K562 (cell line): ENCODE data around the gene RALGAPA2. TPM values are rescaled to one million over a fixed set of nuclear protein-coding genes. Genes with fewer than 3 reads are reported as not detected.

Source experiments
- ATAC-seq: fragments of 200-7000 bp; cut with Tn5 transposase; 3 replicates; pipeline ENCODE4 v1.9.1; 2020; ENCODE audit warnings: moderate library complexity
- BruUV-seq: library from RNA; stranded (reverse); fragments of 400-500 nt; replicated peaks from 2 replicates; lab custom pipeline; 2021; lab: Mats Ljungman, UMichigan
- CTCF ChIA-PET: fragments of 300-600 bp; formaldehyde crosslinking; extraction: SDS; loops from one replicate; lab custom pipeline; 2021; ENCODE audit warnings: low intra/inter-chr PET ratio; lab: Yijun Ruan, JAX
- POLR2A ChIA-PET: fragments of 300-600, 350-650 bp; sonication (Branson Sonifier 250); formaldehyde crosslinking; extraction: SDS; loops from one replicate; lab custom pipeline; 2021; ENCODE audit warnings: antibody characterized with exemption, inconsistent platforms; lab: Yijun Ruan, JAX
- DNase-seq, 4 experiments: peaks; one replicate each; pipeline versions ENCODE4 v3.0.0 to v3.0.0-alpha.2; 2011 to 2018; ENCODE audit warnings: low spot score in 3 of 4, mixed read lengths in 3 of 4; ENCODE audit errors: extremely low read depth in 1 of 4
- FAIRE-seq: peaks from 2 replicates; lab custom pipeline; 2011; peaks lifted over from hg19 to GRCh38; lab: Jason Lieb, UNC
- H2AFZ ChIP-seq: 2 replicates; pipeline ENCODE4 v1.6.0; 2011; ENCODE audit warnings: low read depth, low read length, control low read depth, inconsistent platforms
- H3K27ac ChIP-seq: fragments of 200-600 bp; 3 replicates; pipeline ENCODE4 v1.8.0; 2011; ENCODE audit warnings: low read depth, mild to moderate bottlenecking, control low read depth, inconsistent platforms, low read length, moderate library complexity, mixed read lengths; ENCODE audit errors: extremely low read depth
- H3K27me3 ChIP-seq, 2 experiments: fragments of 300-600 bp in 1 of 2; 2 replicates in 1 of 2; 3 replicates in 1 of 2; pipeline versions ENCODE4 v1.6.0 to v1.8.0; 2011; ENCODE audit warnings: inconsistent platforms in 2 of 2, low read length in 2 of 2, mild to moderate bottlenecking in 1 of 2, mixed read lengths in 1 of 2, moderate library complexity in 1 of 2; ENCODE audit not compliant: control insufficient read depth in 2 of 2, insufficient read depth in 2 of 2
- H3K36me3 ChIP-seq: fragments of 300-600 bp; 3 replicates; pipeline ENCODE4 v1.8.0; 2011; ENCODE audit warnings: mild to moderate bottlenecking, low read length, inconsistent platforms; ENCODE audit not compliant: control insufficient read depth, insufficient read depth
- H3K4me1 ChIP-seq, 2 experiments: fragments of 200-600 bp in 1 of 2; replicated peaks in 1 of 2; 2 replicates in 1 of 2; 3 replicates in 1 of 2; pipeline versions ENCODE4 v1.5.1 to v1.8.0; 2011; ENCODE audit warnings: inconsistent platforms in 2 of 2, low read length in 2 of 2, mild to moderate bottlenecking in 1 of 2, mixed read lengths in 1 of 2, moderate library complexity in 1 of 2; ENCODE audit not compliant: control insufficient read depth in 2 of 2, insufficient read depth in 2 of 2
- H3K4me2 ChIP-seq: 2 replicates; pipeline ENCODE4 v1.6.1; 2011; ENCODE audit warnings: low read length, control low read depth, inconsistent platforms, mixed read lengths; ENCODE audit not compliant: insufficient read depth
- H3K4me3 ChIP-seq: fragments of 200-600 bp; sonication (generic), shearing (Covaris generic); 2 replicates; pipeline ENCODE4 v1.5.1; 2016; ENCODE audit warnings: control low read depth, inconsistent platforms
- H3K79me2 ChIP-seq: fragments of 200-600 bp; 3 replicates; pipeline ENCODE4 v1.8.0; 2011; ENCODE audit warnings: low read length, inconsistent platforms; ENCODE audit not compliant: control insufficient read depth, insufficient read depth
- H3K9ac ChIP-seq, 2 experiments: 2 replicates each; pipeline versions ENCODE4 v1.6.0 to v1.6.1; 2011; ENCODE audit warnings: low read depth in 2 of 2, low read length in 2 of 2, control low read depth in 1 of 2, inconsistent platforms in 1 of 2, mild to moderate bottlenecking in 1 of 2, mixed read lengths in 1 of 2; ENCODE audit not compliant: insufficient read depth in 1 of 2
- H3K9me1 ChIP-seq: one replicate; pipeline ENCODE4 v1.6.0; 2011; ENCODE audit warnings: inconsistent platforms, mild to moderate bottlenecking, low read length, moderate library complexity; ENCODE audit not compliant: control insufficient read depth, insufficient read depth
- H3K9me3 ChIP-seq: replicated peaks from 2 replicates; pipeline ENCODE4 v1.5.1; 2011; ENCODE audit warnings: low read depth, low read length, inconsistent platforms; ENCODE audit not compliant: control insufficient read depth, insufficient read depth
- H4K20me1 ChIP-seq: replicated peaks from 2 replicates; pipeline ENCODE4 v1.6.1; 2011; ENCODE audit warnings: low read length, inconsistent platforms, mixed read lengths; ENCODE audit not compliant: control insufficient read depth, insufficient read depth
- ILK ChIP-seq: fragments of 450-650 bp; IDR thresholded peaks from 2 replicates; pipeline ENCODE4 v1.6.1; 2016; ENCODE audit warnings: missing genetic modification characterization, low read depth, mild to moderate bottlenecking, missing compliant biosample characterization, moderate library complexity, borderline replicate concordance
- RB1 ChIP-seq: fragments of 450-650 bp; IDR thresholded peaks from 2 replicates; pipeline ENCODE4 v1.6.1; 2017; ENCODE audit warnings: low read depth, mild to moderate bottlenecking
- ZKSCAN8 ChIP-seq: fragments of 200-800 bp; sonication (Bioruptor generic); IDR thresholded peaks from 2 replicates; pipeline ENCODE4 v1.6.1; 2016; ENCODE audit warnings: missing genetic modification characterization, missing compliant biosample characterization
- ZNF232 ChIP-seq: sonication (generic); formaldehyde crosslinking; IDR thresholded peaks from 2 replicates; pipeline ENCODE4 v1.8.0; 2022; ENCODE audit warnings: mild to moderate bottlenecking, missing genetic modification reagents
- ZNF3 ChIP-seq: fragments of 250-450 bp; sonication (Bioruptor Pico); IDR thresholded peaks from 2 replicates; pipeline ENCODE4 v1.5.0; 2021; ENCODE audit warnings: mild to moderate bottlenecking, moderate library complexity
- ZNF830 ChIP-seq: fragments of 250-450 bp; sonication (Bioruptor Pico); IDR thresholded peaks from 2 replicates; pipeline ENCODE4 v1.5.0; 2021; ENCODE audit warnings: mild to moderate bottlenecking
- WGBS: fragments of 100-300 bp; shearing (Covaris generic); methylation state at CpG from one replicate; pipeline ENCODE4 v1.1.6; 2016; ENCODE audit warnings: low coverage, mixed read lengths; ENCODE audit not compliant: insufficient coverage; ENCODE audit errors: missing lambda C conversion rate; 5-methylcytosine and 5-hydroxymethylcytosine counted together
- in situ Hi-C: fragments of 300-500 bp; cut with MboI; formaldehyde crosslinking; loops from 4 replicates; pipeline ENCODE4 v1.15.0; 2018; ENCODE audit warnings: inconsistent platforms, mixed read lengths
- intact Hi-C: fragments of 100-400 bp; cut with micrococcal nuclease; formaldehyde crosslinking; loops from 2 replicates; pipeline ENCODE4 v1.14.2; 2022
- polyA plus RNA-seq, 8 experiments: library from polyadenylated mRNA; depleted of rRNA in 4 of 8; stranded (reverse) in 5 of 8; unstranded in 3 of 8; fragments of >200 nt; fragmentation: Nextera tagmentation in 2 of 8; fragmentation: Illumina TruSeq in 1 of 8; extraction: Ambion mirVana in 2 of 8; extraction: Trizol in 1 of 8; gene quantifications; 2 replicates each; pipeline versions ENCODE4 v1.2.1 to v1.2.3, GENCODE V29; 2011 to 2014; ENCODE audit warnings: inconsistent platforms in 1 of 8, missing spikeins in 1 of 8
- total RNA-seq, 7 experiments: library from RNA; depleted of rRNA in 6 of 7; stranded (reverse); fragments of >200 nt in 6 of 7; fragmentation: Illumina TruSeq in 2 of 7; extraction: Trizol in 2 of 7; gene quantifications; 2 replicates each; pipeline versions ENCODE4 v1.2.1 to v1.2.3, GENCODE V29; 2011 to 2021; ENCODE audit warnings: low replicate concordance in 1 of 7
- TF ChIP-seq, protein P1 (sequence below), 2 experiments: fragments of 150-350 bp in 1 of 2; IDR thresholded peaks; 2 replicates each; pipeline ENCODE4 v1.6.1; 2012 to 2016; ENCODE audit warnings: low read depth in 2 of 2, low read length in 2 of 2, mild to moderate bottlenecking in 1 of 2, moderate library complexity in 1 of 2
- TF ChIP-seq, protein P2 (sequence below): IDR thresholded peaks from 2 replicates; pipeline ENCODE4 v1.6.1; 2014; ENCODE audit warnings: antibody characterized with exemption

Gene RALGAPA2
- total and polyA plus RNA-seq, 9 of the 15 experiments (the other 6 are each of a cell fraction or from before 2014, with no cell fraction given), result 0.35 to 2.7 (median 1.4) TPM

DNA sequence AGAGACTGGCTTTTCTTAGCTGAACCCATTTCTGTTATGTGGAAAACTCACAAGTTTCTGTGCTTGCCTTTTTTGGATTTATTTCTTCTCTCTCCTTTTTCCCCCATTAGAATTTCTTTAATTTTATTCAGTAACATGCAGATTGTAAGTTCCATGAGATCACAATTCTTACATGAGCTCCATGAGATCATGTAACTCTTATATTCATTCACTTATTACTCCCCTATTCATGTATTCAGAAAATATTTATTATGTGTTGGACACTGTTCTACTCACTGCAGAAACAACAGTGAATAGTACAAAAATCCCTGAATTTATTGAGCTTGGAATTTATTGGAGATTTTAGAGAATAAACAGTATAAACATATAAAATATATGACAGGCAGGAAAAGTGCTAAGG lies 238.8 kb downstream of the RALGAPA2 start (continued):
- TF ChIP-seq ZKSCAN8 (CRISPR knock-in tag), result no peak
- no peak for TF ChIP-seq ILK (tag)

DNA sequence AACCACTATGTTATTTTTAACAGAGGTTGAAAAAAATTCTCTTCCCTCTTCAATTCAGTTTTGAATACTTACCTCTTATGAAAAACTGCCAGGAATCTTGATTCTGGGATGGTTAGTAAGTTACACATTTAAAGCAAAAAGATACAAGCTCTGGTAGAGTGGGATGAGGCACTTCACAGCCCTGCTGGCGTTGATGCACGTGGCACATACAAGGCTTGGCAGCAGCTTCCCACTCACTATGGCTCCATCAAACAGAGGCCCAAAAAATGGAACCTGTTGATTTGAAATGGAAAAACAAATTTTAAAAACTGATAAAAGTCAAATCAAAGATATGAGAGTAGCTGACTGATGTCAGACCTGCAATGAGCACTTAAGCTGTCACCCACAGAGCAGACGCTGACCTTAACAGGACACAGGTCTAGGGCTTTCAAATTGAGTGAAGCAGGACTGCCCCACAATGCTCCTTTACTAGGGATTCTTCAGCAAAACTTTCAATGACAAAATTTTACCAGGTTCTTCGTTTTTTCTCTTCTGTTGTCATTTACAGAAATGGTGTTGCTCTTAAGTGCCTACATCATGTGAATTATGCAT lies 239.7 kb downstream of the RALGAPA2 start:
- WGBS, result 0% methylated on average over 4 of the region's 4 CpGs
- Histone ChIP-seq H3K4me1 (no peaks in the 10 kb centered on the region), H4K20me1 (no peaks in the 10 kb centered on the region), H3K79me2 (no peaks in the 10 kb centered on the region), H3K4me3 (no peak overlapping the region), H3K27ac (no peak overlapping the region), H2AFZ (no peak overlapping the region), H3K9ac (no peak overlapping the region), H3K9me1 (no peaks in the 10 kb centered on the region)
- no peak for FAIRE-seq
- ChIA-PET CTCF (no interaction called here), POLR2A (no interaction called here)
- ATAC-seq, result no peak
- intact Hi-C loops (no loop called here), in situ Hi-C loops (no loop called here)
- DNase-seq, result no peak
- no TSS peak for BruUV-seq
- no peak for TF ChIP-seq RB1
- TF ChIP-seq ZNF830, result no peak
- TF ChIP-seq, protein P1, sequence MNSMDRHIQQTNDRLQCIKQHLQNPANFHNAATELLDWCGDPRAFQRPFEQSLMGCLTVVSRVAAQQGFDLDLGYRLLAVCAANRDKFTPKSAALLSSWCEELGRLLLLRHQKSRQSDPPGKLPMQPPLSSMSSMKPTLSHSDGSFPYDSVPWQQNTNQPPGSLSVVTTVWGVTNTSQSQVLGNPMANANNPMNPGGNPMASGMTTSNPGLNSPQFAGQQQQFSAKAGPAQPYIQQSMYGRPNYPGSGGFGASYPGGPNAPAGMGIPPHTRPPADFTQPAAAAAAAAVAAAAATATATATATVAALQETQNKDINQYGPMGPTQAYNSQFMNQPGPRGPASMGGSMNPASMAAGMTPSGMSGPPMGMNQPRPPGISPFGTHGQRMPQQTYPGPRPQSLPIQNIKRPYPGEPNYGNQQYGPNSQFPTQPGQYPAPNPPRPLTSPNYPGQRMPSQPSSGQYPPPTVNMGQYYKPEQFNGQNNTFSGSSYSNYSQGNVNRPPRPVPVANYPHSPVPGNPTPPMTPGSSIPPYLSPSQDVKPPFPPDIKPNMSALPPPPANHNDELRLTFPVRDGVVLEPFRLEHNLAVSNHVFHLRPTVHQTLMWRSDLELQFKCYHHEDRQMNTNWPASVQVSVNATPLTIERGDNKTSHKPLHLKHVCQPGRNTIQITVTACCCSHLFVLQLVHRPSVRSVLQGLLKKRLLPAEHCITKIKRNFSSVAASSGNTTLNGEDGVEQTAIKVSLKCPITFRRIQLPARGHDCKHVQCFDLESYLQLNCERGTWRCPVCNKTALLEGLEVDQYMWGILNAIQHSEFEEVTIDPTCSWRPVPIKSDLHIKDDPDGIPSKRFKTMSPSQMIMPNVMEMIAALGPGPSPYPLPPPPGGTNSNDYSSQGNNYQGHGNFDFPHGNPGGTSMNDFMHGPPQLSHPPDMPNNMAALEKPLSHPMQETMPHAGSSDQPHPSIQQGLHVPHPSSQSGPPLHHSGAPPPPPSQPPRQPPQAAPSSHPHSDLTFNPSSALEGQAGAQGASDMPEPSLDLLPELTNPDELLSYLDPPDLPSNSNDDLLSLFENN (IDR thresholded peaks at IDR 0.05; ENCODE audit: low read depth in 2 of 2, low read length in 2 of 2), result no peak
- no peak for TF ChIP-seq ZNF232 (CRISPR knock-in tag)
- TF ChIP-seq, protein P2, sequence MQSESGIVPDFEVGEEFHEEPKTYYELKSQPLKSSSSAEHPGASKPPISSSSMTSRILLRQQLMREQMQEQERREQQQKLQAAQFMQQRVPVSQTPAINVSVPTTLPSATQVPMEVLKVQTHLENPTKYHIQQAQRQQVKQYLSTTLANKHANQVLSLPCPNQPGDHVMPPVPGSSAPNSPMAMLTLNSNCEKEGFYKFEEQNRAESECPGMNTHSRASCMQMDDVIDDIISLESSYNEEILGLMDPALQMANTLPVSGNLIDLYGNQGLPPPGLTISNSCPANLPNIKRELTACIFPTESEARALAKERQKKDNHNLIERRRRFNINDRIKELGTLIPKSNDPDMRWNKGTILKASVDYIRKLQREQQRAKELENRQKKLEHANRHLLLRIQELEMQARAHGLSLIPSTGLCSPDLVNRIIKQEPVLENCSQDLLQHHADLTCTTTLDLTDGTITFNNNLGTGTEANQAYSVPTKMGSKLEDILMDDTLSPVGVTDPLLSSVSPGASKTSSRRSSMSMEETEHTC, result no peak
- TF ChIP-seq ZNF3 (CRISPR knock-in tag), result no peak
- TF ChIP-seq, all 486 proteins: peak for 0
- Histone ChIP-seq H3K27me3 (no peaks in the 10 kb centered on the region), H3K36me3 (no peaks in the 10 kb centered on the region), H3K9me3 (no peaks in the 10 kb centered on the region), H3K4me2 (no peak overlapping the region)
